ENCODE measurements around the gene CYP26B1.

DNA sequence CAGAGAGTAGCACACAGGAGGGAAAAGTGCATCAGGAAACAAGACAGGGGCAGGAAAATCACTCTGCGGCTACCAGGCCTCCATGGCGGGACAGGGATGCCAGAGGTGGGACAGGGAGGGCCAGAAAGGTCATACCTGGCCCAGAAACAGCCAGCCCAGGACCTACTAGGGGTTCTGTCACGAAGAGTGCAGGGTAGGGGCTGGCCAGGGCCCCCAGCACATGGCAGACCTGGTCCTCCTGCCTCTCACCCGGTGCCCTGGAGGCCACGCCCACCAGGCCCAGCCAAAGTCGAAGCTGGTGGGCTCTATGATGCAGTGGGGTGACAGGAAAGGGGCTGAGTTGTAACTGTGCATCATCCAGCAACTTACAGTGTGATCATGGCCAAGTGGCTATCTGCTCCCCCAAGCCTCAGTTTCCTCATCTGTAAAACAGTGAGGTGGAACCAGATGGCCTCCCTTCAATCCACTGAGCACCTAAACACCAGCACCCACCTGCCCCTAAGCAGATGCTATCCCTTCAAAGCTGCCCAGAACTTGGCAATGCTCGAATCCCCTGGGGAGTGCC, 10.6 kb downstream of the CYP26B1 start:
- TF ChIP-seq POLR2A (IDR thresholded peaks at IDR 0.05; ENCODE audit: control extremely low read depth in 1 of 2, low read depth in 2 of 2, low read length in 2 of 2), result no peak
- no peak for TF ChIP-seq SIN3A (conservative IDR thresholded peaks at IDR 0.05 in 1 of 2, IDR thresholded peaks at IDR 0.05 in 1 of 2; ENCODE audit: low read depth in 1 of 2, low read length in 2 of 2)
- TF ChIP-seq FOSL1 (IDR thresholded peaks at IDR 0.05; ENCODE audit: insufficient read depth, low read depth, low read length), result no peak
- TF ChIP-seq, protein P1, sequence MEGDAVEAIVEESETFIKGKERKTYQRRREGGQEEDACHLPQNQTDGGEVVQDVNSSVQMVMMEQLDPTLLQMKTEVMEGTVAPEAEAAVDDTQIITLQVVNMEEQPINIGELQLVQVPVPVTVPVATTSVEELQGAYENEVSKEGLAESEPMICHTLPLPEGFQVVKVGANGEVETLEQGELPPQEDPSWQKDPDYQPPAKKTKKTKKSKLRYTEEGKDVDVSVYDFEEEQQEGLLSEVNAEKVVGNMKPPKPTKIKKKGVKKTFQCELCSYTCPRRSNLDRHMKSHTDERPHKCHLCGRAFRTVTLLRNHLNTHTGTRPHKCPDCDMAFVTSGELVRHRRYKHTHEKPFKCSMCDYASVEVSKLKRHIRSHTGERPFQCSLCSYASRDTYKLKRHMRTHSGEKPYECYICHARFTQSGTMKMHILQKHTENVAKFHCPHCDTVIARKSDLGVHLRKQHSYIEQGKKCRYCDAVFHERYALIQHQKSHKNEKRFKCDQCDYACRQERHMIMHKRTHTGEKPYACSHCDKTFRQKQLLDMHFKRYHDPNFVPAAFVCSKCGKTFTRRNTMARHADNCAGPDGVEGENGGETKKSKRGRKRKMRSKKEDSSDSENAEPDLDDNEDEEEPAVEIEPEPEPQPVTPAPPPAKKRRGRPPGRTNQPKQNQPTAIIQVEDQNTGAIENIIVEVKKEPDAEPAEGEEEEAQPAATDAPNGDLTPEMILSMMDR (IDR thresholded peaks at IDR 0.05; ENCODE audit: control extremely low read depth in 1 of 3, insufficient read depth in 1 of 3, low read depth in 1 of 3, low read length in 3 of 3), result no peak
- TF ChIP-seq EZH2 (IDR thresholded peaks at IDR 0.05; ENCODE audit: low read depth, low read length, severe bottlenecking), result no peak
- TF ChIP-seq CHD1 (IDR thresholded peaks at IDR 0.05; ENCODE audit: low read depth, low read length), result no peak
- no peak for TF ChIP-seq KDM1A (IDR thresholded peaks at IDR 0.05; ENCODE audit: borderline replicate concordance, low read length)
- TF ChIP-seq GABPA (IDR thresholded peaks at IDR 0.05; ENCODE audit: borderline replicate concordance, insufficient read depth, low read length), result no peak
- TF ChIP-seq TAF1 (IDR thresholded peaks at IDR 0.05; ENCODE audit: low read depth, low read length), result no peak
- no peak for TF ChIP-seq RAD21 (IDR thresholded peaks at IDR 0.05 in 1 of 2, conservative IDR thresholded peaks at IDR 0.05 in 1 of 2; ENCODE audit: low read depth in 2 of 2, low read length in 2 of 2)
- no peak for TF ChIP-seq ZNF274 (IDR thresholded peaks at IDR 0.05; ENCODE audit: borderline replicate concordance, extremely low read depth, low read length)

All from H1 (cell line).